H1 (cell line): ENCODE measurements around the gene PGAM5. TPM values are rescaled to one million over a fixed set of nuclear protein-coding genes. Genes with fewer than 3 reads are reported as not detected.

ENCODE experiments used
- CTCF ChIA-PET: fragments of 300-600 bp; sonication (Branson Sonifier 250); formaldehyde crosslinking; loops from one replicate; lab custom pipeline; 2021; ENCODE audit not compliant: partially characterized antibody; lab: Charles Lee
- POLR2A ChIA-PET: fragments of 300-600 bp; sonication (Branson Sonifier 250); formaldehyde crosslinking; loops from one replicate; lab custom pipeline; 2021; ENCODE audit warnings: inconsistent platforms; ENCODE audit not compliant: partially characterized antibody; lab: Charles Lee
- DNase-seq, 2 experiments: peaks; one replicate each; pipeline versions ENCODE4 v3.0.0 to v3.0.0-alpha.2; 2010 to 2022; ENCODE audit warnings: low spot score in 2 of 2, low read depth in 1 of 2, mixed read lengths in 1 of 2
- FAIRE-seq: peaks from 2 replicates; lab custom pipeline; 2011; peaks lifted over from hg19 to GRCh38; lab: Jason Lieb, UNC
- H2AFZ ChIP-seq: 2 replicates; pipeline ENCODE4 v1.8.1; 2012; ENCODE audit warnings: low read length, inconsistent platforms
- H2AK5ac ChIP-seq: 2 replicates; pipeline ENCODE4 v1.6.1; 2013; ENCODE audit warnings: low read depth, low read length
- H2BK120ac ChIP-seq: replicated peaks from 2 replicates; pipeline ENCODE3; 2013; ENCODE audit warnings: low read depth, low read length, inconsistent platforms
- H2BK12ac ChIP-seq: 2 replicates; pipeline ENCODE4 v1.6.1; 2013; ENCODE audit warnings: low read depth, low read length
- H2BK15ac ChIP-seq: 2 replicates; pipeline ENCODE4 v1.6.1; 2013; ENCODE audit warnings: low read length
- H2BK20ac ChIP-seq: 2 replicates; pipeline ENCODE4 v1.6.1; 2013; ENCODE audit warnings: low read length
- H2BK5ac ChIP-seq: 2 replicates; pipeline ENCODE4 v1.6.1; 2013; ENCODE audit warnings: low read depth, low read length
- H3K14ac ChIP-seq: 2 replicates; pipeline ENCODE4 v1.6.1; 2013; ENCODE audit warnings: inconsistent platforms; ENCODE audit not compliant: insufficient read length
- H3K18ac ChIP-seq: 2 replicates; pipeline ENCODE4 v1.6.1; 2013; ENCODE audit warnings: low read length; ENCODE audit errors: extremely low read depth
- H3K23ac ChIP-seq: 2 replicates; pipeline ENCODE4 v1.6.1; 2013; ENCODE audit warnings: inconsistent platforms; ENCODE audit not compliant: insufficient read length
- H3K23me2 ChIP-seq: 2 replicates; pipeline ENCODE4 v1.6.1; 2013; ENCODE audit warnings: low read depth, low read length
- H3K27ac ChIP-seq: 2 replicates; pipeline ENCODE4 v1.6.1; 2011; ENCODE audit warnings: low read depth, low read length, inconsistent platforms
- H3K27me3 ChIP-seq, 4 experiments: replicated peaks in 1 of 4; 1 replicate in 1 of 4; 2 replicates in 3 of 4; pipeline versions ENCODE4 v1.6.1 to v1.8.1; 2011 to 2013; ENCODE audit warnings: low read length in 3 of 4, mild to moderate bottlenecking in 3 of 4, inconsistent platforms in 2 of 4, mixed read lengths in 2 of 4, moderate library complexity in 1 of 4; ENCODE audit not compliant: control insufficient read depth in 3 of 4, insufficient read depth in 3 of 4; ENCODE audit errors: extremely low read depth in 1 of 4
- H3K36me3 ChIP-seq, 4 experiments: 2 replicates each; pipeline versions ENCODE4 v1.6.1 to v1.8.1; 2011 to 2013; ENCODE audit warnings: mild to moderate bottlenecking in 4 of 4, low read length in 3 of 4, moderate library complexity in 2 of 4, control low read depth in 1 of 4, inconsistent platforms in 1 of 4; ENCODE audit not compliant: insufficient read depth in 4 of 4, control insufficient read depth in 2 of 4
- H3K4ac ChIP-seq: replicated peaks from 2 replicates; pipeline ENCODE3; 2013; ENCODE audit warnings: low read length, low read depth, mixed read lengths, inconsistent platforms; ENCODE audit not compliant: insufficient read length
- H3K4me1 ChIP-seq, 4 experiments: replicated peaks in 1 of 4; 1 replicate in 1 of 4; 2 replicates in 3 of 4; pipeline versions ENCODE4 v1.6.1 to v1.8.1; 2011 to 2013; ENCODE audit warnings: low read length in 3 of 4, inconsistent platforms in 2 of 4, mixed read lengths in 1 of 4; ENCODE audit not compliant: insufficient read depth in 4 of 4, control insufficient read depth in 3 of 4
- H3K4me2 ChIP-seq, 2 experiments: 2 replicates each; pipeline versions ENCODE4 v1.6.1 to v1.8.1; 2011 to 2013; ENCODE audit warnings: low read depth in 2 of 2, low read length in 2 of 2, control low read depth in 1 of 2, inconsistent platforms in 1 of 2, mild to moderate bottlenecking in 1 of 2; ENCODE audit not compliant: insufficient read depth in 1 of 2
- H3K4me3 ChIP-seq, 4 experiments: fragments of 200-600, 300-600 bp in 1 of 4; sonication (generic), shearing (Covaris generic), sonication (Bioruptor Twin) in 1 of 4; 2 replicates each; pipeline versions ENCODE4 v1.5.1 to v1.8.1; 2011 to 2016; ENCODE audit warnings: low read length in 4 of 4, low read depth in 3 of 4, control low read depth in 2 of 4, inconsistent platforms in 2 of 4, mild to moderate bottlenecking in 2 of 4, mixed read lengths in 1 of 4, moderate library complexity in 1 of 4; ENCODE audit not compliant: insufficient read depth in 2 of 4; ENCODE audit errors: extremely low read depth in 1 of 4
- H3K56ac ChIP-seq: replicated peaks from 2 replicates; pipeline ENCODE3; 2013; ENCODE audit warnings: low read depth, mild to moderate bottlenecking, mixed read lengths, low read length, inconsistent platforms; ENCODE audit not compliant: insufficient read length
- H3K79me1 ChIP-seq: 2 replicates; pipeline ENCODE4 v1.6.1; 2013; ENCODE audit warnings: low read depth, low read length, control low read depth
- H3K79me2 ChIP-seq, 2 experiments: 2 replicates each; pipeline versions ENCODE4 v1.6.1 to v1.8.1; 2012 to 2013; ENCODE audit warnings: low read length in 2 of 2, mild to moderate bottlenecking in 2 of 2, inconsistent platforms in 1 of 2; ENCODE audit not compliant: insufficient read depth in 2 of 2, control insufficient read depth in 1 of 2
- H3K9ac ChIP-seq, 4 experiments: replicated peaks in 1 of 4; 1 replicate in 1 of 4; 2 replicates in 3 of 4; pipeline versions ENCODE4 v1.6.1 to v1.8.1; 2011 to 2013; ENCODE audit warnings: low read depth in 3 of 4, low read length in 3 of 4, control low read depth in 2 of 4, mild to moderate bottlenecking in 2 of 4, moderate library complexity in 2 of 4, inconsistent platforms in 1 of 4; ENCODE audit errors: extremely low read depth in 1 of 4
- H3K9me3 ChIP-seq, 2 experiments: 2 replicates each; pipeline versions ENCODE4 v1.6.1 to v1.8.1; 2012 to 2013; ENCODE audit warnings: mild to moderate bottlenecking in 2 of 2, moderate library complexity in 2 of 2, control low read depth in 1 of 2, inconsistent platforms in 1 of 2, low read depth in 1 of 2, low read length in 1 of 2, mixed read lengths in 1 of 2; ENCODE audit not compliant: insufficient read depth in 2 of 2
- H4K20me1 ChIP-seq, 2 experiments: replicated peaks in 1 of 2; 2 replicates each; pipeline versions ENCODE3 to v1.8.1; 2011 to 2013; ENCODE audit warnings: inconsistent platforms in 2 of 2, low read length in 2 of 2, mild to moderate bottlenecking in 1 of 2; ENCODE audit not compliant: insufficient read depth in 2 of 2, control insufficient read depth in 1 of 2
- H4K5ac ChIP-seq: 2 replicates; pipeline ENCODE4 v1.6.1; 2013; ENCODE audit warnings: low read length, low read depth, mixed read lengths, inconsistent platforms; ENCODE audit not compliant: insufficient read length
- H4K8ac ChIP-seq: 2 replicates; pipeline ENCODE4 v1.8.0; 2013; ENCODE audit warnings: mild to moderate bottlenecking, moderate library complexity, low read length, inconsistent platforms; ENCODE audit not compliant: insufficient read depth; ENCODE audit errors: extremely low read depth
- H4K91ac ChIP-seq: replicated peaks from 2 replicates; pipeline ENCODE3; 2013; ENCODE audit warnings: low read length, mixed read lengths, inconsistent platforms; ENCODE audit not compliant: insufficient read length
- CREB1 ChIP-seq: IDR thresholded peaks from 2 replicates; pipeline ENCODE4 v1.6.1; 2012; ENCODE audit warnings: inconsistent platforms
- POLR2A ChIP-seq, 2 experiments: IDR thresholded peaks; 1 replicate in 1 of 2; 2 replicates in 1 of 2; pipeline ENCODE4 v1.6.1; 2011; ENCODE audit warnings: low read depth in 2 of 2, low read length in 2 of 2, mild to moderate bottlenecking in 2 of 2; ENCODE audit errors: control extremely low read depth in 1 of 2
- SIX5 ChIP-seq: IDR thresholded peaks from 2 replicates; pipeline ENCODE4 v1.6.1; 2011; ENCODE audit warnings: mild to moderate bottlenecking, low read depth, low read length
- WGBS, 2 experiments: shearing (Covaris generic) in 1 of 2; methylation state at CpG; one replicate each; pipeline versions ENCODE4 v1.1.6 to v1.1.7; 2013 to 2015; ENCODE audit warnings: low lambda C conversion rate in 2 of 2, mixed read lengths in 2 of 2, inconsistent platforms in 1 of 2, low coverage in 1 of 2, missing lambda C conversion rate in 1 of 2; ENCODE audit not compliant: insufficient replicate concordance in 2 of 2, insufficient coverage in 1 of 2, insufficient read length in 1 of 2; ENCODE audit errors: extremely low coverage in 1 of 2, missing lambda C conversion rate in 1 of 2; 5-methylcytosine and 5-hydroxymethylcytosine counted together
- polyA plus RNA-seq, 7 experiments: library from polyadenylated mRNA; depleted of rRNA in 3 of 7; stranded (reverse) in 5 of 7; unstranded in 2 of 7; fragments of >200 nt in 5 of 7; fragments of 200-250 nt in 2 of 7; gene quantifications; 1 replicate in 5 of 7; 2 replicates in 1 of 7; 4 replicates in 1 of 7; pipeline versions ENCODE4 v1.2.1 to v1.2.3, GENCODE V29; 2011 to 2013; ENCODE audit warnings: missing spikeins in 2 of 7, mixed read lengths in 2 of 7
- total RNA-seq: library from RNA; stranded (reverse); fragmentation: NEBNext Ultra II Directional; extraction: Animal tissue kit (Norgen Biotek cat#: 25700); gene quantifications from 2 replicates; pipeline ENCODE4 v1.2.1, GENCODE V29; 2021

PGAM5 gene
- total and polyA plus RNA-seq, 2 of the 8 experiments (the other 6 are each of a cell fraction or from before 2014, with no cell fraction given): 66.4 to 84.0 TPM

DNA sequence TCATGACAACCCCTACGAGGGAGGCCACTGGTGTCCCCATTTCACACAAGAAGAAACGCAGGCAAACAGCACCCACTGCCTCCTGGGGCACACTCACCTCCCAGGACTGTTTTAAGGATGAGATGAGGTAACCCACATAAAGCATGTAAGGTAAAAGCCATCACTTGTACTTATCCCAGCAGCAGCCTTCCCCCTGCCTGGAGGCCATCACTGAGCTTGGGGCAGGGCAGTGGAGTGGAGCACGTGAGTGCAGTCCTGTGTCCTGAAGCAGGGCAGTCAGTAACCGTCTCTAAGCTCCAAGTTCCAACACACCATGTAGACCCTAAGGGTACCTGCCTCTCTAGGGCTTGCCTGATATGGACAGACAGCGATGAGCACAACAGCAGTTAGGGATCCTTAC lies 25.2 kb upstream of the PGAM5 start:
- FAIRE-seq: no peak
- H2BK15ac ChIP-seq: no peak overlapping the region
- no peak overlapping the region for H3K56ac ChIP-seq
- H3K9me3 ChIP-seq: no peaks in the 10 kb centered on the region
- no peak for DNase-seq
- H3K79me1 ChIP-seq: peaks cover 9% of the 10 kb centered on the region
- H4K91ac ChIP-seq: no peak overlapping the region
- no peak overlapping the region for H2BK12ac ChIP-seq
- CTCF ChIA-PET: interaction anchor here (0.6 to 1.0 kb wide), 3 partner anchors 9 to 91 kb away, joined by 3 read pairs; no protein-coding TSS in a partner anchor
- H2BK120ac ChIP-seq: no peak overlapping the region
- peak overlapping the region; percentile 30; the same call in 1 of the 2 replicates for H2AK5ac ChIP-seq
- no peak overlapping the region for H3K14ac ChIP-seq
- TF ChIP-seq CREB1 (no peak), POLR2A (IDR thresholded peaks at IDR 0.05; ENCODE audit: control extremely low read depth in 1 of 2, low read depth in 2 of 2, low read length in 2 of 2) (peak in 1 of 2 experiments; percentile 40; a peak in 1 of 3 replicates), SIX5 (no peak)
- peaks cover 2 to 9% (median 6%) of the 10 kb centered on the region in 4 experiments; a peak in 6 of 7 replicates for H3K27me3 ChIP-seq
- peaks cover 0 to 2% (median 0%) of the 10 kb centered on the region in 4 experiments; a peak in 1 of 7 replicates for H3K4me1 ChIP-seq
- H2AFZ ChIP-seq: no peak overlapping the region
- H4K8ac ChIP-seq: no peak overlapping the region
- H3K4ac ChIP-seq: peak overlapping the region; percentile 54
- 76% methylated on average over 5 of the region's 5 CpGs; no CpG with 5 or more reads in 1 of the 2 experiments for WGBS, 2 experiments
- POLR2A ChIA-PET: interaction anchor here (2.6 kb wide), 1 partner anchor 25 kb away, joined by 10 read pairs; the partner anchor contains the start of gene PGAM5
- H3K4me2 ChIP-seq: peak overlapping the region; percentile 33 to 47; a peak in 3 of 4 replicates
- peaks cover 0 to 5% (median 0%) of the 10 kb centered on the region in 4 experiments; a peak in 1 of 8 replicates for H3K36me3 ChIP-seq
- H3K23ac ChIP-seq: no peak overlapping the region
- peak overlapping the region in 1 of 4 experiments; percentile 63; a peak in 2 of 7 replicates for H3K9ac ChIP-seq
- peaks cover 31 to 56% of the 10 kb centered on the region in 2 experiments for H3K79me2 ChIP-seq
- H3K4me3 ChIP-seq: peak overlapping the region in 1 of 4 experiments; percentile 88; a peak in 2 of 8 replicates
- no peak overlapping the region for H2BK20ac ChIP-seq
- peaks cover 14 to 20% of the 10 kb centered on the region in 2 experiments for H4K20me1 ChIP-seq
- no peak overlapping the region for H4K5ac ChIP-seq
- no peak overlapping the region for H3K18ac ChIP-seq
- H3K23me2 ChIP-seq: no peaks in the 10 kb centered on the region; the same call in 1 of the 2 replicates
- no peak overlapping the region; the same call in 1 of the 2 replicates for H2BK5ac ChIP-seq
- no peak overlapping the region for H3K27ac ChIP-seq
